Ovary (tissue), 3 donors: ENCODE measurements around the gene SPACA7.

Experiments
- EP300 ChIP-seq: sonication (generic); formaldehyde crosslinking; IDR thresholded peaks from one replicate; pipeline ENCODE4 v1.6.1; 2017; ENCODE audit warnings: antibody characterized with exemption
- POLR2A ChIP-seq: fragments of 450-650 bp; IDR thresholded peaks from one replicate; pipeline ENCODE4 v1.6.1; 2017; ENCODE audit warnings: antibody characterized with exemption, mild to moderate bottlenecking, moderate library complexity
- TF ChIP-seq, protein P1 (sequence below), 3 donors: fragments of 450-650 bp in 2 of 3; fragments of 200-600 bp in 1 of 3; IDR thresholded peaks; one replicate each; pipeline versions ENCODE4 v1.5.1 to v1.8.0; 2016 to 2022; ENCODE audit warnings: antibody characterized with exemption in 3 of 3, mild to moderate bottlenecking in 1 of 3
- donor health status: DM: no; HTN: no; CAD: no.

GRCh38 chr13:112452380-112453206 lies 76.4 kb downstream of the SPACA7 start:
- TF ChIP-seq, protein P1, sequence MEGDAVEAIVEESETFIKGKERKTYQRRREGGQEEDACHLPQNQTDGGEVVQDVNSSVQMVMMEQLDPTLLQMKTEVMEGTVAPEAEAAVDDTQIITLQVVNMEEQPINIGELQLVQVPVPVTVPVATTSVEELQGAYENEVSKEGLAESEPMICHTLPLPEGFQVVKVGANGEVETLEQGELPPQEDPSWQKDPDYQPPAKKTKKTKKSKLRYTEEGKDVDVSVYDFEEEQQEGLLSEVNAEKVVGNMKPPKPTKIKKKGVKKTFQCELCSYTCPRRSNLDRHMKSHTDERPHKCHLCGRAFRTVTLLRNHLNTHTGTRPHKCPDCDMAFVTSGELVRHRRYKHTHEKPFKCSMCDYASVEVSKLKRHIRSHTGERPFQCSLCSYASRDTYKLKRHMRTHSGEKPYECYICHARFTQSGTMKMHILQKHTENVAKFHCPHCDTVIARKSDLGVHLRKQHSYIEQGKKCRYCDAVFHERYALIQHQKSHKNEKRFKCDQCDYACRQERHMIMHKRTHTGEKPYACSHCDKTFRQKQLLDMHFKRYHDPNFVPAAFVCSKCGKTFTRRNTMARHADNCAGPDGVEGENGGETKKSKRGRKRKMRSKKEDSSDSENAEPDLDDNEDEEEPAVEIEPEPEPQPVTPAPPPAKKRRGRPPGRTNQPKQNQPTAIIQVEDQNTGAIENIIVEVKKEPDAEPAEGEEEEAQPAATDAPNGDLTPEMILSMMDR (IDR thresholded peaks at IDR 0.05), result no peak
- TF ChIP-seq POLR2A (no peak), EP300 (no peak)
